Activated T-helper 1 cell treated with anti-CD3 and anti-CD28 coated beads, Interleukin-12 subunit alpha, Interleukin-12 subunit beta, Interleukin-2, Interleukin-4 antibody, amounts not matched to agents 30 ng/mL and 10 ng/mL and 1 ng/mL, durations not matched to agents 14 hours and 24 hours and 36 hours (primary cell): ENCODE results near the gene TEAD3. TPM values are rescaled to one million over a fixed set of nuclear protein-coding genes. Genes with fewer than 3 reads are reported as not detected.
"Not testable (repeated sequence)": the region's sequence is repeated elsewhere in the genome, so short reads cannot be mapped to it uniquely, and the experiment has no call there.

Experiments
- DNase-seq: peaks from one replicate; pipeline ENCODE4 v3.0.0; 2021; ENCODE audit warnings: low spot score
- H3K27ac Mint-ChIP-seq: one replicate; pipeline ENCODE4 v1.8.0; 2021; ENCODE audit warnings: mild to moderate bottlenecking, mixed read lengths
- H3K27me3 Mint-ChIP-seq: one replicate; pipeline ENCODE4 v1.8.0; 2022; ENCODE audit warnings: mild to moderate bottlenecking, moderate library complexity, mixed read lengths; ENCODE audit not compliant: insufficient read depth
- H3K36me3 Mint-ChIP-seq: one replicate; pipeline ENCODE4 v1.8.0; 2021; ENCODE audit warnings: low read depth, mixed read lengths
- H3K4me1 Mint-ChIP-seq: one replicate; pipeline ENCODE4 v1.8.0; 2021; ENCODE audit warnings: low read depth, mixed read lengths
- H3K4me3 Mint-ChIP-seq: one replicate; pipeline ENCODE4 v1.8.0; 2021; ENCODE audit warnings: mild to moderate bottlenecking, moderate library complexity, mixed read lengths
- H3K9me3 Mint-ChIP-seq: one replicate; pipeline ENCODE4 v1.8.0; 2021; ENCODE audit warnings: mixed read lengths
- intact Hi-C: fragments of 100-400 bp; cut with micrococcal nuclease; formaldehyde crosslinking; loops from one replicate; pipeline ENCODE4 v1.15.1; 2024
- total RNA-seq: library from RNA; stranded (reverse); gene quantifications from 2 replicates; pipeline ENCODE4 v1.2.3, GENCODE V29; 2022

TEAD3 gene
- total RNA-seq, 1 donor from 2014 or later, result 1.5 TPM

DNA sequence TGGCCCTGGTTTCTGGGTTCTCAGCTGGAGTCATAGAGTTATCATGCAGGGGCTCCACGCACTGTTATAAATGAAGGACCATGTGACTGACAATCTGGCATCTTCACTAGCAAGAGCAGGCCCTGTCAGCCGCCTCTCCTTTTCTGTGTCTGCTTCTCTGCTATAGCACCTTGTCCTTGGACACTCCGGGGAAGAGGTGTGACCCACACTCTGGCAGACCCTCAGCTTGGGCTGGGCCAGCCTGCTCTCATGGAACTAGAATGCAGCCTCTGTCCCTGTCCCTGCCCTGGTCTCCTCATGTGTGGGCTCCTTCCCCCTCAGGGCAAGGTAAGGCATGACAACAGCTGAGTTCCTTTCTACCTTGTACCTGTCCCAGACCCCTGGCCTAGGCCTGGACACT, 55.7 kb downstream of the TEAD3 start:
- Mint-ChIP-seq H3K9me3 (no peaks in the 10 kb centered on the region), H3K36me3 (no peaks in the 10 kb centered on the region), H3K4me1 (peaks cover 5% of the 10 kb centered on the region), H3K27ac (no peak overlapping the region), H3K4me3 (no peak overlapping the region), H3K27me3 (no peaks in the 10 kb centered on the region)
- intact Hi-C loops, result no loop called here
- no peak for DNase-seq

DNA sequence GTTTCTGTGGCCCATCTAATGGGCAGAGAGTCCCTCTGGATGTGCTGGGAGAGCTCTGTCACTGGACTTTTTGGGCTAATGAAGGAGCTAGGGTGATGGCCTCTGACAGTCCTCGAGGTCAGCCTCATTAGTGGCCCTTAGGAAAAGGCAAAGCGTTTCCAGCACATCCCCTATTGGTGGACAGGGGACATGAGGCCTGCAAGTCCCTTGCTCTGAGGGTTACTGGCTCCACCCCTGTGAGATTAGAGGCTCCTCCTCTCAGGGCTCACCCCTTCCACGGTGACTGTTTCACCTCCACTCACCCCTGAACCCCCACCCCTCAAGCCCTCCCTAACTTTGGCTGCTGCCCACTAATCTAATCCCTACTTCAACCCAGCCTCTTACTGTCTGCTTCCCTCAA, 57.6 kb downstream of the TEAD3 start:
- no peaks in the 10 kb centered on the region for H3K9me3 Mint-ChIP-seq

DNA sequence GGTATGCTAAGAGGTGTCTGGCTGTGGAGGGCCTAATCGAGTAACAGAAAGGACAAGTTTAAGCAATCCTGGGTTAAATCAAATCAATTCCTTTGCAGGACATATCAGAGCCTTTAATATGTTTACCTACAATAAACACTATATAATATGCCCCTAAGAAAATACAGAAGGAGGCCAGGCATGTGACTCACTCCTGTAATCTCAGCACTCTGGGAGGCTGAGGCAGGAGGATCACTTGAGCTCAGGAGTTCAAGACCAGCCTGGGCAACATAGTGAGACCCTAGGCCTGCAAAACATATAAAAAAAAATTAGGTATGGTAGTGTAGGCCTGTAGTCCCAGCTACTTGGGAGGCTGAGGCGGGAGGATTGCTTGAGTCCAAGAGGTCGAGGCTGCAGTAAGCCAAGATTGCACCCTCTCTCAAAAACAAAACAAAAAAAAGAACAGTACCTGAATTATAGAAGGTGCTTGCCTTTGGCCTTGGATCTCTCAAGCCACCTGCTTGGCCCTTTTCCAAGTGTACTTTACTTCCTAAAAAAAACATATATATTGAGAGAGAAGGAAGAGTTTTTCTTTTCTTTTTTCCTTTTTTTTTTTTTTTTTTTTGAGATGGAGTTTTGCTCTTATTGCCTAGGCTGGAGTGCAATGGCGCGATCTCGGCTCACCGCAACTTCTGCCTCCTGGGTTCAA, 58.4 kb downstream of the TEAD3 start:
- H3K27ac Mint-ChIP-seq, intact Hi-C loops, H3K4me3 Mint-ChIP-seq: not testable (repeated sequence)

More for the DNA sequence above, 57.6 kb downstream of the TEAD3 start:
- no peak for DNase-seq
- H3K36me3 Mint-ChIP-seq, result no peaks in the 10 kb centered on the region
- intact Hi-C loops, result no loop called here
- H3K4me3 Mint-ChIP-seq, result no peak overlapping the region
- H3K27me3 Mint-ChIP-seq, result no peaks in the 10 kb centered on the region
- H3K27ac Mint-ChIP-seq, result no peak overlapping the region
- H3K4me1 Mint-ChIP-seq, result no peaks in the 10 kb centered on the region

DNA sequence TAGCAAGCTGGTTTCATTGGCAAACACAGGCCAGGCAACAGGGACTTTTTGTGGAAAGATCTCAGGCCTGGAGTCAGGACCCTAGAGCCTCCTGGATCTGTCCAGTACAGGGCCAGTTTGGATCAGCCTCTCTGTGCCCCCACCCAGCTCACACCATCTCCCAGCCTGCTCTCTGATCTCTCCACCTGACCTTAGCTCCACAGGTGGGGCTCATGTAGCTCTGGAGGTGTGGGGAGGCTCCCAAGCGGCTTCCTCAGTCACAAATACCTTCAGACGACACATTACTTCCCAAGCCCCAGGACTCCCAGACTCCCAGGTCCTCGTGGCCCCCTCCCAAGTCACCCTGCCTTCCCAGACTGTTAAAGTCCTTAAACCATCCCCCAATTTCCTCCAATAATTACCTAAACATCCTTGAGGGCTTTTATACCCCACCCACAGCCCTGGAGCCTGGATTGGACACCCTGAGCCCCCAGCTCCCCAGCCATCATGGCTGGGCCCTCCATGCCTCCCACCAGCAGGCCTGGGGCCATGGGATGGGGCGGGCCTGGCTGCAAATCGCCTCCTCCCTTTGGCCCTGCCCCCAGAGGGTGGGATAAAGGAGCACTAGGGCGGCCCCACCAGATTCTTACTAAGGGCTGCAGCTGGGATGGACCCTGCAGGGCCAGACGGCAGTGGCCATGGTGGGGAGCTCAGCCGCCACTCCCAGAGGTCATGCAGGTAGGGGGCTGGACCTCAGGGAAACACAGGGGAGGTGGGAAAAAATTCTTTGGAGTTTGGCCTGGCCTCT, 60.6 kb downstream of the TEAD3 start:
- Mint-ChIP-seq H3K27ac (no peak overlapping the region), H3K4me3 (no peak overlapping the region), H3K27me3 (no peaks in the 10 kb centered on the region), H3K4me1 (no peaks in the 10 kb centered on the region), H3K9me3 (no peaks in the 10 kb centered on the region), H3K36me3 (no peaks in the 10 kb centered on the region)
- intact Hi-C loops, result no loop called here
- DNase-seq, result no peak

More for the DNA sequence above, 58.4 kb downstream of the TEAD3 start:
- not testable (repeated sequence) for H3K9me3 Mint-ChIP-seq, H3K4me1 Mint-ChIP-seq, H3K36me3 Mint-ChIP-seq, DNase-seq, H3K27me3 Mint-ChIP-seq

DNA sequence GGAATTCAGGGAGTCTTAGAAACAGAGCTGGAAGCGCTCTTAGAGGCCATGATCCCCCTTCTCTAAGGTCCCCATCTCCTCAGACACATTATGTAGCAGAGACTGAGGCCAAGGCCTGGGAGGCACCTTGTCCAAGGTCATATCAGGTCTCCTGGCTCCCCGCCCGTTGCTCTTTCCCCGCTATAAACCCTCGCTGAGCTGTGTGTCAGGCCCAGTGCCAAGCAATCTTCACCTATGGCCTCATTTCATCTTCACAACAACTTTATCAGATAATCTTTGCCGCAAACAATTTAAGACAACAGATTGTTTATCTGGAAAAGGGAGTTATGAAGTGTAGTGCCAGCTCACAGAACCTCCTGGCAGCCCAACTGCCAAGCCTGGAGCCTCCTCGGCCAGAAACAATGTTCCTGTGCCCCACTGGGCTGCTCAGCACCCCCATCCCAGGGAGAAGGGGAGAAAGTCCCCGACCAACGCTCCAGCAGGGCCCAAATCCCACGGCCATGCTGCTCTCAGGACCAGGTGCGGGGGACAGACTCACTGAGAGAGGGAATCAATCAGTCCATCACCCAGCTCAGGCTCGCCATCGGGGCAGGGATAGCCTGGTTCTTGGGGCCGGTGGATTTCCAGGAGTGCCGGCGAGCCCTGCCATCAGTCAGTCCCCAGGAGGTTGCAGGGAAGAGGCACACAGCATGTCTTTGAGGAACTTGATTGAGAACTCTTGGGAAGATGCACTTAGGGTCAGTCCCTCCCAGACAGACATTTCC, 61.6 kb downstream of the TEAD3 start:
- Mint-ChIP-seq H3K36me3 (no peaks in the 10 kb centered on the region), H3K4me3 (no peak overlapping the region), H3K4me1 (no peaks in the 10 kb centered on the region), H3K27me3 (no peaks in the 10 kb centered on the region), H3K27ac (no peak overlapping the region), H3K9me3 (peaks cover 2% of the 10 kb centered on the region)
- no peak for DNase-seq
- intact Hi-C loops, result no loop called here

DNA sequence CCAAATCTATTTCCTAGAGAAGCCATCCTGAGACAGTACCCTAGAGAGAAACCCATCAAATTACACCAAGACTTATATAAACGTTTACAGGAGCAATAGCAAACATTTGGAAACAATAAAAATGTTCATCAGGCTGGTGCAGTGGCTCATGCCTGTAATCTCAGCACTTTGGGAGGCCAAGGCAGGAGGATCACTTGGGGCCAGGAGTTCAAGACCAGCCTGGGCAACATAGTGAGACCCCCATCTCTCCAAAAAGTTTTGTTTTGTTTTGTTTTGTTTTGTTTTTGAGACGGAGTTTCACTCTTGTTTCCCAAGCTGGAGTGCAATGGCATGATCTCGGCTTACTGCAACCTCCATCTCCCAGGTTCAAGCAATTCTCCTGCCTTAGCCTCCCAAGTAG, 64.2 kb downstream of the TEAD3 start:
- not testable (repeated sequence) for H3K27ac Mint-ChIP-seq

DNA sequence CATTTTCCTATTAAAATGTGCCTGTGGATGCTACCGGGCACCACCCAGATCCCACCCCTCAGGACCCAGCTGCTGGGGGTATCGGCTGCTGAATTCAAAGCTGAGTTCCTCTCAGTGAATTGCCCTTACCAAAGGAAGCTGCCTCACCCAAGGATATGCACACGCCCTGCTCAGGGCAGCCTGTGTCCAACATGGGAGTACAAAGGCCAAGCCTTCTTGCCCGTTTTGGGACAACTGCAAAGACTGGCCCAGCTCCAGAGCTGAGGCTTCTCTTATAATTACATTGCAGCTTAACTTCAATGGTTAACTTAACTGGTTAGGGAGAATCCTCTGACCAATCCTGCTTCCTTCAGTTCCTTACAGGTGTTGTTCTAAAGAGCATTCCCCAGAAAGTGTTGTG, 64.6 kb downstream of the TEAD3 start:
- DNase-seq, result no peak
- Mint-ChIP-seq H3K27ac (no peak overlapping the region), H3K4me3 (no peak overlapping the region), H3K4me1 (no peaks in the 10 kb centered on the region), H3K36me3 (peaks cover 12% of the 10 kb centered on the region), H3K27me3 (no peaks in the 10 kb centered on the region), H3K9me3 (peaks cover 19% of the 10 kb centered on the region)
- intact Hi-C loops, result no loop called here

More for the DNA sequence above, 64.2 kb downstream of the TEAD3 start:
- Mint-ChIP-seq H3K9me3 (peaks cover 19% of the 10 kb centered on the region), H3K36me3 (peaks cover 12% of the 10 kb centered on the region)
- H3K27me3 Mint-ChIP-seq, DNase-seq, intact Hi-C loops, H3K4me3 Mint-ChIP-seq, H3K4me1 Mint-ChIP-seq: not testable (repeated sequence)

DNA sequence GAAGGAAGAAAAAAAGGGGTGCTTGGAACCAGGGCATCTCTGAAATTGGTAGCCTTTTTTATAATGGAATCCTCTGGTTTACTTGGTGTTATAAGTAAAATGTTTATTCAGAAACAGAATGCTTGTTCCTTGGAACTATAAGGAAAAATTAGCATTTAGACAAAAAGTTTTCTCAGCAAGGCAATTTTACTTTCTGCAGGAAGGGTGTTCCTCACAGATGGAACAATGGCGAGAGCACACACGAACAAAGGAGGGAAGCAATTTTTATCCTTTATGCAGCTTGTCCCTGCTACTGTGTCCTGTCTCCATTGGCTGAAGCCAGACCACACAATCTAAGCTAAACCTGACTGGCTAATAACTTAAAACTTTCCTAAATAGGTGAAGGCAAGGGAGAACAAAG, 67.4 kb downstream of the TEAD3 start:
- H3K36me3 Mint-ChIP-seq, result peaks cover 23% of the 10 kb centered on the region
- no peak for DNase-seq
- no peak overlapping the region for H3K4me3 Mint-ChIP-seq

DNA sequence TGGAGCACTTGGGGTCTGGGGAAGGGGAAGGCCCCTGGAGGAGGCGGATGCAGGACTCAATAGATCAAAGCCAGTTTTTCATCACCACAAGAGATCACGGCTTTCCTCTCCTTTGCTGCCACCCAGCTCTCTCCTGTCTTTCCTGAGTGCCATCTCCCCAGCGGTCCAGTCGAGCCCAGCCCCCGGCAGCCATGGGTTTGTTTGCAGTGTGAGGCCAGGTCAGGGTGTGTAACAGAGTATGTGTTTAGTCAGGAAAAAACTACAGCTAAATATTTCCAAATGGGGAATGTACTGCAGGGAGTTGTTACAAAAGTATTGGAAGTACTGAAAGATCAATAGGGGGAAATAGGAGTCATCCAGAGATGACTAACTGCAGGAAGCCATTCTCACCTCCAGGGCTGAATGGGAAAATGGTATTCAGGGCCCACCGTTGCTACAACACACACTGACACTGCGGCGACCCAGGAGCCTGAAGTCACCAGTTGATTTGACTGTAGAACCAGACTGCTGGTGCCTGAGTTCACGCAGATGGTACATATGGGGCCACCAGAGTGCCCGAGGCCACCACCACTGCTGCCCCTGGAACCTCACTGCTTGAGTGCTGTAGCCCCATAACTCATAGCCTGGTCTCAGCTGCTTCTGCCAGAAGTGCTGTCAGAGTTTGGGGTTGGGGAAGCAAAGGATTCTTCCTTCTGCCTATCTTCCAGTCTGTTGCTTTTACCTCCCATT, 68.3 kb downstream of the TEAD3 start:
- DNase-seq, result no peak
- Mint-ChIP-seq H3K4me1 (no peaks in the 10 kb centered on the region), H3K27ac (no peak overlapping the region), H3K27me3 (no peaks in the 10 kb centered on the region), H3K4me3 (no peak overlapping the region), H3K9me3 (peaks cover 19% of the 10 kb centered on the region), H3K36me3 (peaks cover 23% of the 10 kb centered on the region)
- intact Hi-C loops, result no loop called here

More for the DNA sequence above, 67.4 kb downstream of the TEAD3 start:
- peaks cover 19% of the 10 kb centered on the region for H3K9me3 Mint-ChIP-seq
- no peaks in the 10 kb centered on the region for H3K4me1 Mint-ChIP-seq
- intact Hi-C loops, result no loop called here
- H3K27me3 Mint-ChIP-seq, result no peaks in the 10 kb centered on the region
- no peak overlapping the region for H3K27ac Mint-ChIP-seq

DNA sequence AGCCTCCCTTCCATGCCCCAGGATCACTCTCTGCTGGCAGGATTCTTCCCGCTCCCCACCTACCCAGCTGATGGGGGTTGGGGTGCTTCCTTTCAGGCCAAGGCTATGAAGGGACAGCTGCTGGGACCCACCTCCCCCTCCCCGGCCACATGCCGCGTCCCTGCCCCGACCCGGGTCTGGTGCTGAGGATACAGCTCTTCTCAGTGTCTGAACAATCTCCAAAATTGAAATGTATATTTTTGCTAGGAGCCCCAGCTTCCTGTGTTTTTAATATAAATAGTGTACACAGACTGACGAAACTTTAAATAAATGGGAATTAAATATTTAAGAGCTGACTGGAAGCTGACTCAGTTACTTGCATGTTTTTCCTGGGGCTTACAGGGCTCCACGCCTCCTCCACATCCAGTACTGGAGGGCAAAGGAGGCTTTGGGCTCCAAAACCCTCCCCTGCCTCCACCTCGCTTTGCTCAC, 69.0 kb downstream of the TEAD3 start:
- no peaks in the 10 kb centered on the region for H3K4me1 Mint-ChIP-seq
- H3K9me3 Mint-ChIP-seq, result peaks cover 19% of the 10 kb centered on the region
- intact Hi-C loops, result no loop called here
- H3K36me3 Mint-ChIP-seq, result peaks cover 23% of the 10 kb centered on the region
- H3K27me3 Mint-ChIP-seq, result no peaks in the 10 kb centered on the region
- H3K27ac Mint-ChIP-seq, result no peak overlapping the region
- no peak for DNase-seq
- H3K4me3 Mint-ChIP-seq, result no peak overlapping the region

DNA sequence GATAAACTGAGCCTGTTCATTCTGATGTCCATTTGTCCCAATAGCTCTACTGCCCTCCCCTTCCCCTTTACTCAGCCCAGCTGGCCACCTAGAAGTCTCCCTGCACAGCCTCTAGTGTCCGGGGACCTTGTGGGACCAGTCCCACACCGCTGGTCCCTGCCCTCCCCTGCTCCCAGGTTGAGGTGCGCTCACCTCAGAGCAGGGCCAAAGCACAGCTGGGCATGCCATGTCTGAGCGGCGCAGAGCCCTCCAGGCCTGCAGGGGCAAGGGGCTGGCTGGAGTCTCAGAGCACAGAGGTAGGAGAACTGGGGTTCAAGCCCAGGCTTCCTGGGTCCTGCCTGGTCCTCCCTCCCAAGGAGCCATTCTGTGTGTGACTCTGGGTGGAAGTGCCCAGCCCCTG, 69.4 kb downstream of the TEAD3 start:
- intact Hi-C loops, result no loop called here
- H3K4me1 Mint-ChIP-seq, result no peaks in the 10 kb centered on the region
- peaks cover 19% of the 10 kb centered on the region for H3K9me3 Mint-ChIP-seq
- H3K36me3 Mint-ChIP-seq, result peaks cover 23% of the 10 kb centered on the region
- no peak for DNase-seq
- no peak overlapping the region for H3K4me3 Mint-ChIP-seq
- no peak overlapping the region for H3K27ac Mint-ChIP-seq
- no peaks in the 10 kb centered on the region for H3K27me3 Mint-ChIP-seq

DNA sequence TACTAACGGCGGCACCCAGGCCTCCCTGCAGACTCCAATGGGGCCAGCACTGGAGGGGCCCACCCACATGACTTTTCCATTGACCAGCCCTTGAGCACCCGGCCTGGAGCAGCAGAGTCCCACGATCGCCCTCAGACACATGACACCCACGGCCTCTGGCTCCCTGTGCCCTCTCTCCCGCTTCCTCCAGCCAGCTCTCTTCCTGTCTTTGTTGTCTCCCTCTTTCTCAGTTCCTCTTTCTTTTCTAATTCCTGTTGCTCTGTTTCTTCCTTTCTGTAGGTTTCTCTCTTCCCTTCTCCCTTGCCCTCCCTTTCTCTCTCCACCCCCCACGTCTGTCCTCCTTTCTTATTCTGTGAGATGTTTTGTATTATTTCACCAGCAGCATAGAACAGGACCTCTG, 70.8 kb downstream of the TEAD3 start:
- peaks cover 4% of the 10 kb centered on the region for H3K4me1 Mint-ChIP-seq
- peaks cover 19% of the 10 kb centered on the region for H3K9me3 Mint-ChIP-seq
- no peak for DNase-seq
- intact Hi-C loops, result no loop called here
- no peaks in the 10 kb centered on the region for H3K27me3 Mint-ChIP-seq
- no peak overlapping the region for H3K4me3 Mint-ChIP-seq
- H3K36me3 Mint-ChIP-seq, result peaks cover 29% of the 10 kb centered on the region
- peak overlapping the region; percentile 22 for H3K27ac Mint-ChIP-seq
